ENCODE results near the gene COX5A.
"Not testable (repeated sequence)": the region's sequence is repeated elsewhere in the genome, so short reads cannot be mapped to it uniquely, and the experiment has no call there.

COX5A gene

DNA sequence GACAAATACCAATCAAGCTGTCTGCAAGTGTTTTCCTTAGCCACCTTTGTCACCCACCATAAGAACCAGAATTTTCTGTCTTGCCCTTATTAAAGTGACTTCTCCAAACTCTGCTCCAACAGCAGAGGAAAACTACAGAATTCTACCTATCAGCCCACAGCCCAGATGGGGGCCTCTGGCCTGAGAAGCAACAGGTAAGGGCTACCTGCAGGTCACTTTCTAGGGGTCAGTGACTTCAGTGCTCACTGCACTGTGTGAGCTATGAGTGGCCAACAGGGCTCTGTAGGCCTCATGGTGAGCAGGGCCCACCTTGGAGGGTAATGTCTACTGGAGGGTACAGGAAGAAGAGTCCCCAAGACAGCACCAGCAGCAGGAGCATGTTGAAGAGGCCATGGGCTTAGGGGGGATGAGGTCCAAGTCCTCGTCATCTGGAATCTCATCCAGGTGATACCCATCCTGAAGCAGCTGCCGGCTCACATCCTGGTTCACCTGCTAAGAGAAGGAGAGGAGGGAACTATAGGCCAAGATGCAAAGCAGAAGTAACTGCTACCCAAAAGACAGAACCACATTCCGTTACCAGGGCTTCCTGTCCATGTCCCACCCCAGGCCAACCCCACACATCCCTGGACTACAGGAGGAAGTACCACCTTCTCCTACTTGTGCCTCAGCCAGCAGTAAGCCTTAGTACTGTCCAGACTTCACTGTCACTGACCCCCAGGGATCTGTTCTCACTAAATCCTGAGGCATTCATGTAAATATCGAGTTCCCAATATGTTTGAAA is 35.4 kb downstream of the COX5A start:
- DNase-seq (ENCODE audit: low read depth, low spot score): no peak

DNA sequence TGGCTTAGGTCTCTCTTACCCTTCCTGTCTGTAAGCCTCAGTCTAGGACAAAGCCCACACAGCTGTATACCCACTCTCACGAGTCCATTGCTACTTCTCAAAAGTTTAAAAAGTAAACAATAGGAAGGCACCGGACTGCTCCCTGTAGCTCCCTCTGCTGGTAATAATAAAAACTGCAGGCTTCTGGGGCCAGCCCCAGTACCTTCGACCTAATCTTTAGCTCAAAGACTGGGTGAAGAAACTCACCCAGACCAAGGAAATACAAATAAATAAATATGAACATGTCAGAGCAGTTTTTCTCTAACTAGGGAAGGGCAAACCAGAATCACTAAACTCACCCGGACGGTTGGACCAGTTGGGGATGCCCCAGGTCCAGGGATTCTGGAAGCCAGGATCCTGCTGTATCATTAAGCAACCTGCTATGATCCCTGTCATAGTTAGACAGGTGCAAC is 36.2 kb downstream of the COX5A start:
- peak; percentile 25 for DNase-seq (ENCODE audit: low read depth, low spot score)

DNA sequence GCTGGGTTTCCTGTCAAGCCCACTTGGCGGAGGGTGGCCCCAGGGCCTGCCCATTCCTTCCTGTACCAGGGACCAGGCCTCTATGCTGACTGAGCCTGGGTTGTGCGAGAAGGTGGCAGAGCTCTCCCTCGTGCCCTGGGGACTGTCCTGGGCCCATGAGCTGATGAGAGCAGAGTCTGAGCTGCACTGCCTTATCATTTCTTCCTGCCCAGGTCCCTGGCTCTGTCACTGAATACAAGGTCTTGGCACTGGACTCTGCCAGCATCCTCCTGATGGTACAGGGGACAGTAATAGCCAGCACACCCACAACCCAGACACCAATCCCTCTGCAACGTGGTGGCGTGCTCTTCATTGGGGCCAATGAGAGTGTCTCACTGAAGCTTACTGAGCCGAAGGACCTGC is 40.6 kb downstream of the COX5A start:
- no peak for DNase-seq (ENCODE audit: low read depth, low spot score)

DNA sequence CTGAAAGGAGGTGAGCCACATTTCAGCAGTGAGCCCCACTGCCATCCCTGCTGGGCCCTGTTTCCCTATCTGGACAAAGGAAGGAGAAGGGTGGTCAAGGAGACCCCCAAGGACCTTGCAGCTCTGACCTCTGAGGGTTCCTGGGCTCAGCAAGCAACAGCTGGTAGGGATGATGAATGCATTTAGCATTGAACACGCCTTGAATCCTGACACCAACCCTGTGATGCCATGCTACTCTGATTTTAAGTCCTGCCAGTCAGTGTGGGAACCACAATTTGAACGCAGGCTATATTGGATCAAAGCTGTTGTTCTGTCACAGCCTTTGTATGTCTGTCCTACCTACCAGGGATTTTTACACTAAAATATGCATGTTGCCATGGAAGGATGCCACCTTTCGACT is 41.6 kb downstream of the COX5A start:
- DNase-seq (ENCODE audit: low read depth, low spot score): no peak

DNA sequence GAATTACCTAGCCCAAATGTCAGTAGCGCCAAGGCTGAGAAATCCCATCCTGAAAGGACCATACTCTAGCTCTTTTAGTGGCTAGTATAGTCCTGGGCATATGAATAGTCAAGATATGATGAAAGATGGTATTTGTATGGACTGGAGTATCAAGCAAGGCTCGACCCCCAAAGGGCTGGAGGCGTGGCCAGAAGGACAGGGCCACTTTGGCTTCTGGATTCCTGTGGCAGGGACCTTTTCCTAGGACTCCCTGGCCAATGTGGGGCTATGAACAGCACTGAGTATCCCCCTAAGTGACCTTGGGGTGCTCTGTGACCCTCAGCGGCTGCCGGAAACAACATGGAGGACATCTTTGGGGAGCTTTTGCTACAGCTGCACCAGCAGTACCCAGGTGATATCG is 42.0 kb downstream of the COX5A start:
- no peak for DNase-seq (ENCODE audit: low read depth, low spot score)

DNA sequence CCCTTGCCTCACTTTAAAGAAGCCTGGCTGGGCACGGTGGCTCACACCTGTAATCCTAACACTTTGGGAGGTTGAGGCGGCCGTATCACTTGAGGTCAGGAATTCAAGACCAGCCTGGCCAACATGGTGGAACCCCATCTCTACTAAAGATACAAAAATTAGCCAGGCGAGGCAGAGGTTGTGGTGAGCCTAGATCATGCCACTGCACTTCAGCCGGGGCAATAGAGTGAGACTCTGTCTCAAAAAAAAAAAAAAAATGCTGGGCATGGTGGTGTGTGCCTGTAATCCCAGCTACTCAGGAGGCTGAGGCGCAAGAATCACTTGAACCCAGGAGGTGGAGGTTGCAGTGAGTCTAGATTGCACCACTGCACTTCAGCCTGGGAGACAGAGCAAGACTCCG is 43.5 kb downstream of the COX5A start:
- not testable (repeated sequence) for DNase-seq (ENCODE audit: low read depth, low spot score)

DNA sequence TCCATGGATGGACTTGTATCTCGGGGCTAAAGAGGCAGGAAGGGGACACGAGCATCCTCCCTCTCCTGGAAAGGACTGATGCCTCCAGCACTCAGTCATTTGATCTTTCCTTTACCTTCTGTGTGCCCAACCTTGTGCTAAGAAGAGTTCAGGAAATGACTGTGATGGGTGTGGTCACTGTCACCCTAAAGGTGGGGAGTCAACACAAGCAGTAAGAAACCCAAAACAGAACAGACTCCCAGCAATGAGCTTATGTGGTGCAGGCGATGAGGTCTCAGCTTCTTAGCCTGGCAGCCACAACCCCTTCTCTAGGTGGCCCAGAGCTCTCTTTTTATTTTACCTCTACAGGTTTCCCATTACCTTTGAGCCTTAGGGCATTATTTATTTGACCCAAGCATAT is 44.2 kb downstream of the COX5A start:
- DNase-seq (ENCODE audit: low read depth, low spot score): no peak

DNA sequence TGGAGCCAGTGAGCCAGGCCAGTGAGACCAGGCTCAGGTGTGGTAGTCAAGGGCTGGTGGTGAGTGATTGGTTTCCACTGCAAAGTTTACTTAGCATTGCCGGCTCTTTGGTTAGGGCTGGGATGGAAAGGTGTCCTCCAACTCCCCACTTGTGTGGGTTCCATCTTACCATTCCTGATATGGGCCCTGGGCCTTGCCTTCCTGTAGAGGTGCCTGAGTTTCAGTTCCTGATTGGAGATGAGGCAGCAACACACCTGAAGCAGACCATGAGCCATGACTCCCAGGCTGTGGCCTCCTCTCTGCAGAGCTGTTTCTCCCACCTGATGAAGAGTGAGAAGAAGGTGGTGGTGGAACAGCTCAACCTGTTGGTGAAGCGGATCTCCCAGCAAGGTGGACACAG is 44.9 kb downstream of the COX5A start:
- no peak for DNase-seq (ENCODE audit: low read depth, low spot score)

DNA sequence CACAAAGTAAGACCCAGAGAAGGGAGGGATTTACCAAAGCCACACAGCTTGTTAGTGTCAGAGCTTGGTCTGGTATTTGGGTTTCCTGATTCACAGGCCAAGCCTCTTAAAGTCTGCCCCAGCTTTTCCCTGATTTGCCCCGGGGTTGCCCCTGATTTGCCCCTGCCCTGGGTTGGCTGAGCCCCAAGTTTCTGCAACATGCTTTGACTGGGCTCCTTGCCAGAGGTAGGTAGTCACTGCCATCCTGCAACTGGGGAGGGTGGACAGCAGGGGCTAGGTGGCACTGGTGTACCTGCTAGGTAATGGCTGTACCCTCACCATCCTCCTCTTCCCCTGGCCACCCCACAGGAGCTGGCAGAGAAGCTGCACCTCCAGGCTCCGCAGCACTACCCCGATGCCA is 45.6 kb downstream of the COX5A start:
- no peak for DNase-seq (ENCODE audit: low read depth, low spot score)

DNA sequence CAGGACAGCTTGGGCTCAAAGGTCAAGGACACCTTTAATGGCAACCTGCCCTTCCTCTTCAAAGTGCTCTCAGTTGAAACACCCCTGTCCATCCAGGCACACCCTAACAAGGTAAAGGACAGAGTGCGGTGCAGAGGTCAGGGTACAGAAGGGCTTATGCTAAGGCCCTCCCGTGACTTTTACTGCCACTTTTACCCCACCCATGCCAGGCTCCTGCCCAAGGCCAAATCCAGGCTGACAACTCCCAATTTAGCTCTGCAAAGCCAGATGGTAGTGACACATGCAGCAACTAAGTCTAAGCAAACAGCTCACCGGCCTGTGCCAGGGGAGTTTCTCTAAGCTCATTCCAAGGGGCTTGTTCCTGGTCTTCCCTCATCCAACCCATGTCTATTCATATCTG is 46.4 kb downstream of the COX5A start:
- no peak for DNase-seq (ENCODE audit: low read depth, low spot score)

DNA sequence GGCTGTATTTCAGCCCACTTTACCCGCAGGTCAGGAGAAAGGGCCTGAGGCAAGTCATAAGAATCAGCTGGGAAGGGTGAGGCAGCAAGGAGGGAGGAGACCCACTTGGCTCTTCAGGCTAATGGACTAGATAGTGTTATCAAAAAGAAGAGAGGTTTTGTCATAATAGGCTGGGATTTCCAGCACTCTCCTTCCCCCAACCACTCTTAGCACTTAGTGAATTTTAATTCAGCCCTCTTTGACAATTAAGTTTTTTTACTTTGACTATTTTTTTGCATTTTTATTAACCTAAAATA is 47.3 kb downstream of the COX5A start:
- no peak for DNase-seq (ENCODE audit: low read depth, low spot score)

DNA sequence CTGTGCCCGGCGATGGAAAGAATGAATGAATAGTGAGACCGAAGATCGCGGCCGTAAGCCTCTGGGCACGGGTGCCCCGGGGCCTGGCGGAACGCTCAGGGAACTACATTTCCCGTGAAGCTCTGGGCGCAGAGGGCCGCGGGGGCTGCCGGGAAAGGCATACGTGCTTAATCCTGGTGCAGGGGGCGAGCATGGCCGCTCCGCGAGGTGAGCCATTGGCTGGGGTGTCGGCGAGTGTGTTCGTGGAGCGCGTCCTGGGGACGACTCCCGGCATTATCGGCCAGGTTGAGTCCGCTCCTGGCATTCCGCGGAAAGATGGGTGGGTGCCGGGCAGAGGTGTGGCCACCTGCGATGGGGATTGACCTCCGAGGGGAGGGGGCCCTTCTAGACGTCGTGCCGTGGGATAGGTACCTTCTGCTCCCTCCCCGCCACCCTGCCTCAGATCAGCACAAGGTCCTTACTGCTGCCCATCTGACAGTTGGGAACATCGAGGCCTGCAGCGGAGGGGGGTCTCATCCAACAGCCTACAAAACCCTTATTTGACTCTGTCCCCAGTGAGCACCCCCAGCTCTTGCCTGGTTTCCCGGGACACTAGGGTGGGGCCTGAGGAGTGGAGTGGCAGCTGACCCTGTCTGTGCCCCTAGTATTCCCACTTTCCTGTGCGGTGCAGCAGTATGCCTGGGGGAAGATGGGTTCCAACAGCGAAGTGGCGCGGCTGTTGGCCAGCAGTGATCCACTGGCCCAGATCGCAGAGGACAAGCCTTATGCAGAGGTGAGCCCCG is 47.8 kb downstream of the COX5A start, which contains the start of gene MPI:
Gene MPI, plus strand, starts transcription at position 160 of the 782 bp plus-strand sequence. Its CDS starts 32 bp downstream, at position 192.
- DNase-seq (ENCODE audit: low read depth, low spot score): peak; percentile 75

DNA sequence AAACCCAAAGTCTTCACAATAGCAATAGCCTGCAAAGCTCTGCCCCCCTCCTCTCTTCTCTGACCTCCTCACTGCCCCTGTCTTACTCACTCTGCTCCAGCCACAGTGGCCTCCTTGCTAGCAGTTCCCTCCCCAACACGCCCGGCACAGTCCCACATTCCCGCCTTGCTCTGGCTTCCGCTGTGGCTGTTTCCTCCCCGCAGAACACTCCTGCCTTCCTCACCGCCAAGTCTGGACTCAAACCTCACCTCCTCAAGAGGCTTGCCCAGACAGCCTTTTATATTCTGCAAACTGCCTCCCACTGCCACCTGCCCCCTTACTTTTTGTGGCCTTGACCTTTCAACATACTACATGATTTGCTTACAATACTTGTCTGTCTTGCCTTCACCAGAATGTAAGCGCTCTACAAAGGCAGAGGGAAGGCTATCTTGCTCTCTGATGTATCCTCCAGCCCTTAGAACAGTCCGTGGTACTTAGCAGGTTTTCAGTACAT is 48.4 kb downstream of the COX5A start:
- DNase-seq (ENCODE audit: low read depth, low spot score): no peak

DNA sequence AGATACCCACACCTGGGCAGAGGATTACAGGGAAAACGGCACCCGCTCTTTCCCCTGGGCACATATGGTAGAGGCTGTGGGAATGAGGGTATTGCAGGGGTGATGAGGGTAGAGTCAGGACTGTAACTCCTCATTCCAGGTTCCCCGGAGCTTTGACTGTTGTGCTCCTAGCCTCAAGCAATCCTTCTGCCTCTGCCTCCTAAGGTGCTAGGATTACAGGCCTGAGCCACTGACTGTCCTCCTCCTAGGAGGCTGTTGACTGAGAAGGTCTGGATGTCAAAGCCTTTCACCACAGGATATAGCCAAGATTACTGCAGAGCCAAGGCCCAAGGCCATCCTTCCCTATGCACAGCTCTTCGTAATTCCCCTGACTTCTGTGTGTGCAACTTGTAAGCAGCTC is 49.2 kb downstream of the COX5A start:
- DNase-seq (ENCODE audit: low read depth, low spot score): no peak

DNA sequence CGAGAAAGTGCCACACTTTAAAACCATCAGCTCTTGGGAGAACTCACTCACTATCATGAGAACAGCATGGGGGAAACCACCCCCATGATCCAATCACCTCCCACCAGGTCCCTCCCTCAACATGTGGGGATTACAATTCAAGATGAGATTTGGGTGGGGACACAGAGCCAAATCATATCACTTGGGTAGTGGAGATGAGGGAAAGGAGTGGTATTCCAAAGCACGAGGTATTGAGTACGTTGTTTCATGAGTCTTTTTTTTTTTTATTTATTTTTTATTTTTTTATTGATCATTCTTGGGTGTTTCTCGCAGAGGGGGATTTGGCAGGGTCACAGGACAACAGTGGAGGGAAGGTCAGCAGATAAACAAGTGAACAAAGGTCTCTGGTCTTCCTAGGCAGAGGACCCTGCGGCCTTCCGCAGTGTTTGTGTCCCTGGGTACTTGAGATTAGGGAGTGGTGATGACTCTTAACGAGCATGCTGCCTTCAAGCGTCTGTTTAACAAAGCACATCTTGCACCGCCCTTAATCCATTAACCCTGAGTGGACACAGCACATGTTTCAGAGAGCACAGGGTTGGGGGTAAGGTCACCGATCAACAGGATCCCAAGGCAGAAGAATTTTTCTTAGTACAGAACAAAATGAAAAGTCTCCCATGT is 50.2 kb downstream of the COX5A start:
- DNase-seq (ENCODE audit: low read depth, low spot score): not testable (repeated sequence)

DNA sequence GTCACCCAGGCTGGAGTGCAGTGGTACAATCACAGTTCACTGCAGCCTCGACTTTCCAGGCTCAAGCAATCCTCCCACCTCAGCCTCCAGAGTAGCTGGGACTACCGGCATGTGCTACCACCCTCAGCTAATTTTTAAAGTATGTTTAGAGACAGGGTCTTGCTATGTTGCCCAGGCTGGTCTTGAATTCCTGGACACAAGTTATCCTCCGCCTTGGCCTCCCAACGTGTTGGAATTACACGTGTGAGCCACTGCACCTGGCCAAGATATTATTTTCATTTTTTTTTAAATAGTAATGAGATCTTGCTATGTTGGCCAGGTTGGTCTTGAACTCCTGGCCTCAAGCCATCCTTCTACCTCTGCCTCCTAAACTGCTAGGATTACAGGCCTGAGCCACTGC is 52.4 kb downstream of the COX5A start:
- DNase-seq (ENCODE audit: low read depth, low spot score): no peak

DNA sequence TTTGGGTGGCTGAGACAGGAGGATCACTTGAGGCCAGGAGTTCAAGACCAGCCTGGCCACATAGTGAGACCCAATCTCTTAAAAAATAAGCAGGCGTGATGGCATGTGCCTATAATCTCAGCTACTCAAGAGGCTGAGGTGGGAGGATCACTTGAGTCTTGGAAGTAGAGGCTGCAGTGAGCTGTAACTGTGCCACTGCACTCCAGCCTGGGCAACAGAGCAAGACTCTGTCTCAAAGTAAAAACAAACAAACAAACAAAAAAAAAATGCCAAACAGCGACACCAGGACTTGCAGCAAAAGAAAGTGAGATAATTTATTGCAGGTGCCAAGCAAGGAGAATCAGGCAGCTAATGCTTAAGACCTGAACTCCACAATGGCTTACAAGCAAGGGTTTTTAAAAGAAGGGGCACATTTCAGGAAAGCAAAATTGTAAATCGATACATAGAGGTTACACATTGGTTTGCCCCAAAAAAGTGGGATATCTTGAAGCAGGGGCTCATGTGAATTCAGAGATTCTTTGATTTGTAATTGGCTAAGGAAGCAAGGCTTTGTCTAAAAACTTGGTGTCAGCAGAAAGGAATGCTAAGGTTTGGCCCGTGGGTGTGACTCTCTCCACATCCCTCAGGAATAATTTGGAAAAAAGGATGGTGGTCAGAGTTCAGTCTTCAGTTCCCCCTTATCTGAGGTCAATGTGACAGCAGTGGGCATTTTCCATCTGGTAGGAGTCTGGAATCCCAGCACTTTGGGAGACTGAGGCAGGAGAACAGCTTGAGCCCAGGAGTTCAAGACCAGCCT is 53.2 kb downstream of the COX5A start:
- no peak for DNase-seq (ENCODE audit: low read depth, low spot score)

DNA sequence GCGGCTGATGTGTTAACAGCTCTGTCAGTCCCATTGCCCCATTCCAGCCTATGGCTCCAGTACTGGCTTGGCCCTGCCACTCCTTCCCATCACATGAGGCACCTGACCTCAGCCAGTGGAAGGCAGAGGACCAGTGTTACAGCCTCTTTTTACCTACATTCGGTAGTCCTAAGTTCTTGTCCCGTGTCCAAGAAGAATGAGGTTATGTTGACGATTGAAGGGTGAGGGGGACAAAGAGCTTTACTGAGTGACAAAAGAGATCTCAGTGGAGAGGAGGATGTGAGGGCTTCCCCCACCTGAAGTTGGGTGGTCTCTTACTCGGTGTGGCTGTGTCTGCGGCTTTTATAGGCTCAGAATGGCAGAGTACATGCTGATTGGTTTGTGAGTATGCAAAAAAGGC is 55.3 kb downstream of the COX5A start:
- no peak for DNase-seq (ENCODE audit: low read depth, low spot score)

DNA sequence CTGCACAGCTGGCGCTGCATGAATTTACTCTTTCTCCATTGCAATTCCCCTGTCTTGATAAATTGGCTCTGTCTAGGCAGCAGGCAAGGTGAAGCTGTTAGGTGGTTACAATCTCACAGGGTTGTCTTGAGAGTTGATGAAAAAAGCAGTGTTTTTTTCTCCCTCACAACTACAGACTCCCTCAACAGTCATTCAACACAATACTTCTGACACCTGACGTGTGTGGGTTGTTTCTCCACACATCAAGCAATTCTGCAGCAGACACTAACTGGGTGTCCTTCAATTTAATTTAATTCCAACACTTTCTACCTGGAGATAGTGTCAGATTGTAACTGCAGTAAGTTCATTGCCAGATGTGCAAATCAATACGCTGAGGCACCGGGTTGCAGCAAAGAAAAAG is 59.6 kb downstream of the COX5A start:
- no peak for DNase-seq (ENCODE audit: low read depth, low spot score)

DNA sequence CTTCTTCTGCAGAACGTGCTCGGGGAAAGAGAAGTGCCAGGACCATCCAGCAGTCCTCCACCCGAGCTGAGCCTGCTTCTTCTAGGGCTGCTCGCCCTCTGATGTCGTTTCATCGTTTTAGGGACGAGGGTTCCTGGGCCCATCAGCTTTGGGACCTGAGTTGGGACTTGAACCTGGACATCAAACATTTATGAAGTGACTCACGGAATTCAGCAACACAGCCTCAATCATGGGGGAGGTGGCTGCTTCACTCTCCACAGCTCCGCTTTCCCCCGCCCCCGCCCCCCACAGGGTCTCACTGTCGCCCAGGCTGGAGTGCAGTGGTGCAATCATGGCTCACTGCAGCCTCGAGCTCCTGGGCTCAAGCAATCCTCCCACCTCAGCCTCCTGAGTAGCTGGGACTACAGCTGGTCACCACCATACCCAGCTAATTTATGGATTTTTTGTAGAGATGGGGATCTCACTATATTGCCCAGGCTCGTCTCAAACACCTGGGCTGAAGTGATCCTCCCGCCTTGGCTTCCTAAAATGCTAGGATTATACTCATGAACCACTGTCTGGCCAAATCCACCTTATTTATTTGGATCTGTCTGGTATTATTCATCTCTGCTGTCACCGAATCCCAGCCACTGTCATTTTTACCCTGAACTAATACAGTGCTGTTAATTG is 64.0 kb downstream of the COX5A start:
- no peak for DNase-seq (ENCODE audit: low read depth, low spot score)
